ENCODE measurements around the gene MYO1E.

The MYO1E gene

DNA sequence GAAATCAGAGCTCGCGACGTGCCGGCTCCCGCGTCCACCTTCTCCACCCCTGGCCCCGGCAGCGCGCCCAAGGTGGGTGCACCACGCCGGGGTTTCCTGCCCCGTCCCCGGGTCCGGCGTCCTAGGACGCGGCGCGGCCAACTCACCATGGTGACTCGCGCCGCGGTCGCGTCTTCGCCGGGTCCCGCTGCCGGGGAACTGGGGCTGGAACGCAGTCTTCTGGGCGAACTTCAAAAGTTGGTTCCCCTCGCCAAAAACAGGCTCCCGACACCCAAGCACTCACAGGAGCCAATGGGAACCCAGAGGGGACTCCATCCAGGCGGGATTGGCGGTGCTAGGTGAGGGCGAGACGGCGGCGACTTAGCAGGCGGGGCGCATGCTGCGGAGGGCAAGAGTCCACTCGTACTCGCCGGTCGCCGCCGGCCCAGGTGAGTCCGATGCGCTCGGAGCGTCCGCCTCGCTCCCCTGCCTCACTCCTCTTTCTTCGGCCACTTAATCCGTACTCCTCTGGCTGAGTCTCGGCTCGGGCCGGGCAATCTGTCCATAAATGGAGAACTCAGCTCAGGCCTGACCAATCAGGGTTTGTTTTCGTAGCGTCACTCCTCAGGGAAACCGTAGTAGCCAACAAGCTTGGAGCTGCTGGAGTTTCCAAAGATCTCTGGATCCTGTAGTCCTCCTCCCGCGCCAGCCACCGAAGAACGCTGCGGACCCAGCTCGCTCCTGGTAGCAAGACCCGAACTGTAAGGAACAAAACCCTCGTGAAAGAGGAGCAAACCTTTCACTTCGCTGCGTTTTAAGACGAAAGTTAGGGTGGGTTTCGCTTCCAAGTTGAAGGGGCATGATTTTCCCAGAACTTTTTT lies at the start of gene MYO1E:
MYO1E (minus strand) TSS at position 520 of the 860 bp plus-strand sequence; CDS start at position 149, 371 bp downstream.
- DNase-seq: peak; percentile 91 to 92

DNA sequence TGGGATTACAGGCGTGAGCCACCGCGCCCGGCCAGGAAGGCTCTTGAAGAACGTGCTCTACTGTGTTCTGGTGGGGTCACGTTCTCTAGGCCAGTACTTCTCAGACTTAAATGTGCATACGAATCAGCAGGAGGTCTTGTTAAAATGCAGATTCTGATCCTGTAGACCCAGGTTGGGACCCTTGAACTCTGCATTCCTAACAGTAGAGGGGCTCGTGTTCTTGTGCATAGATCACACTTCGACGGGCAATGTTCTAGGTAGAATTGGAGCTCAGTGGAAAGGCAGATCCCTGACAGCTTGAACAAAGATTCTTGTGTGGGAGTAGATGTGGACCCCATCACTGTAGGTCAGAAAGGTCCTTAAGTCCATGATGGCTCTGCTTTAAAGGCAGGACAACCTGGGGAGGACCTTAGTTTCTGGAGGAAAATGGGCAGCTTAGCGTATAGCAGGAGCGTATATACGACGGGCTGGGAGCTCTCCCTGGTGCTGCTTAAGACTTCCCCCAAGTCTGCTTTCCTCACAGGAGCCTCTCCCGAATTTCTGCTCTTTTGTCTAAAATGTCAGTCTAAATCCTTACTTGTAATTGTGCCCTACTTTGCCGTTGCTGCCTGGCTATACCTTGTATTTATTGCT lies 48.4 kb upstream of the MYO1E start:
- no peak for DNase-seq

- peak in 1 of 2 donors; percentile 29 for DNase-seq
These were observed 47.4 kb upstream of the MYO1E start for GRCh38 chr15:59420108-59420507.

DNA sequence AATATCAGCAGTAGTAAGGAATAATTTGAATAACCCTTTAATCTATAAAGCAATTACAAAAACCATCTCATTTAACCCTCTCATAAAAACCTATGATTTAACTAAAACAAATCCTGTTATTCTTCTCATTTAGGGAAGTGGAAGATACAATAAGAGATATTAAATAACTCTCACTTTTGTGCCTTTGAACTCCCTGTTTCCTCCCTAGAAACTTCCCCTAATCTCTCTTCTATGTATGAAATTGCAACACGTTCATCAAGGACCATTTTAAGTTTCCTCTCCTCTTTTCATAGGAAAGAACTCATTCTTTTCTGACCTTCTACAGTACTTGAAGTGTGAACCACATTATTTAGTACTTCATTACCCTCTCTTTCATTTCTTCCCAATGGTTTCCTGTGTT lies 46.5 kb upstream of the MYO1E start:
- DNase-seq: no peak

DNA sequence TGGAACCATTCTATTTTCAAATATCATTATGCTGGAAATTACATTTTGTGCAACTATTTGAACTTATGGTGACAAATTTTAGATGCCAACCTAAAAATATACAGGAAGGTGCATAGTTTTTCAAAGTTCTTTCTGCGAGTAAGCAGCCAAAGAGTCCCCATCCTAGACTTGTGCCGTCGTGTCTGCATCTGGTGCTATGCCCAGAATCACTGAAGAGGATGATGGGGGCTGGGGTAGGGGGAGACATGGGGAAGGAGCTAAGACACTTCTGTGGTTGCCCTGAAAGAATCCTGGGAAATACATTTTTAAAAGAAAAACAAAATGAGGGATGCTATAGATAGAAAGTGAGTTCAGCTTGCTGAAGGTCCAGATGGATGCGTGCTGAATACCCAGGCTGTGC lies 44.1 kb upstream of the MYO1E start:
- DNase-seq: no peak

- no peak for DNase-seq
These were observed 40.9 kb upstream of the MYO1E start for GRCh38 chr15:59413577-59413976.

DNA sequence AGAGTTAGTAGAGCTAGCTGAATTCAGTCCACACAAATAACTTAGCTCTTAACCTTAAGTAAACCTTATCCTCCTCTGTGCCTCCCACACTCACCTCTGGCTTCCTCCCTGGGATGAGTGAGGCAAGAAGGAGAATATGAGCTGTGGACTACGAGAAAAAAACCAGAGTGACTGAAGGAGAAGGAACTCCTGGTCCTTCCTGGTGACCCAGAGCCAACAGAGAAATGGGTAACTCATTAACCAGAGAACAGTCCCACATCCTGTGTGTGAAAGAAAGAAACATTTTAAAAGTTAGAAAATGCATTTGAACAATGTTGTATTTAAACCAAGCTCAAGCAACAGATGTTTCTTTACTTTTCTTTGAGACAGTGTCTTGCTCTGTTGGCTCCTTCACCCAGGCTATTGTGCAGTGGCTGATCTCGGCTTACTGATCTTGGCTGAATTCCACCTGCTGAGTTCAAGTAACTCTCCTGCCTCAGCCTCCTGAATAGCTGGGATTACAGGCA lies 37.8 kb upstream of the MYO1E start:
- peak; percentile 61 to 74 for DNase-seq

DNA sequence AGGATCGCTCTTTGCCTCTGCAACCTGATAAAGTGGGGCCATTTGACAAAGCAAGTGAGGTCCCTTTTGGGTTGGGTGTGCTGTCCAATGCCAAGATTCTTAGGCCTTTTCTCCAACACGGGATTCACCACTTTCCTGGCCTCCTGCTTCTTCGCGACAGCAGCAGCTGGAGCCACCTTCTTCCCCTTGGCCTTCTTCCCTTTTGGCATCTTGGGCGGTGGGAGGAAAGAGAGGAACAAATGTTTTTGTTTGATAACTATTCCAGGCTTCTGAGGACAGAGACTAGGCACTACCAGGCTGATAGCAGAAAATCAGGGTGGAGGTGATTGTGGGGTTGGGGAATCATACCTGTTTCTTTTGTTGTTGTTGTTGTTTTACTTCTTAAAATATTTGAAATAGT lies 35.3 kb upstream of the MYO1E start:
- DNase-seq: no peak

GRCh38 chr15:59406446-59406845 lies 33.8 kb upstream of the MYO1E start:
- peak; percentile 65 to 70 for DNase-seq

- no peak for DNase-seq
These were observed 32.4 kb upstream of the MYO1E start for GRCh38 chr15:59405079-59405478.

DNA sequence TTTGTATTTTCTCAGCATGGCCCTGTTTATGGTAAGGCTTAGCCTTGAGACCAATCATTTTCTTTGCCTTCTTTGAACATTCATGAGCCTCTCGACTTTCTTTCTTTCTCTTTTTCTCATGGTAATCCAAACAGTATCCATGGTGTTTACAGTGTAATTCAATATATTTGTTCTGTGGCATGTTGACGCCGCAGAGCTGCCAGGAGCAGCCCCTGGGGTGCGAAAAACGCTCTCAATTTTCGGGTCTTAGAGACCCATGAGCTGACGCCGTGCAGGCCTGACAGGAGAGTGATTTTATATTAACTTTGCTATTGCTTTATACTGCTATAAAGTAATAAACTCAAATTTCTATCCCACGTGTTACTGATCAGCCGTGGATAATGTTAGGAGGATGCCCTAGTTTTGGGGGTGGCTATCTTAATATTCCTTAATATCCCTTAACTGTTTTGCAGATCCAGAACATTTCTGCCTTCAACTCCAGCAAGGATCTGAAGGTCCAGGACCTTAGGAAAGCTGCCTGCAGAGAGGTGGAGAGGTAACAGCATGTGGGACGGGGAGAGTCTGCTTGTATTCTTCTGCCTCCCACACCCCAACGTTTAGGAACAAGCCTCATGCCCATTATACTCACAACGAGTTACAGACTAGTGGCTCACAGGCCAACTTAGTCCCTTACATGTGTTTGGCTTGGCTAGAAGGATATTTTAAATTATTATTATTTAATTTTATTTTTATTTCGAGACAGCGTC lies 29.3 kb upstream of the MYO1E start:
- DNase-seq: no peak

GRCh38 chr15:59401051-59401823 lies 28.6 kb upstream of the MYO1E start:
- DNase-seq: peak; percentile 74 to 75

- peak in 1 of 2 donors; percentile 42 for DNase-seq
These were observed 27.6 kb upstream of the MYO1E start for GRCh38 chr15:59400103-59400813.

GRCh38 chr15:59399465-59400102 lies 26.9 kb upstream of the MYO1E start:
- DNase-seq: peak; percentile 66 to 67

GRCh38 chr15:59398220-59398619 lies 25.5 kb upstream of the MYO1E start:
- no peak for DNase-seq

- peak in 1 of 2 donors; percentile 59 for DNase-seq
These were observed 24.0 kb upstream of the MYO1E start for GRCh38 chr15:59396679-59397078.

DNA sequence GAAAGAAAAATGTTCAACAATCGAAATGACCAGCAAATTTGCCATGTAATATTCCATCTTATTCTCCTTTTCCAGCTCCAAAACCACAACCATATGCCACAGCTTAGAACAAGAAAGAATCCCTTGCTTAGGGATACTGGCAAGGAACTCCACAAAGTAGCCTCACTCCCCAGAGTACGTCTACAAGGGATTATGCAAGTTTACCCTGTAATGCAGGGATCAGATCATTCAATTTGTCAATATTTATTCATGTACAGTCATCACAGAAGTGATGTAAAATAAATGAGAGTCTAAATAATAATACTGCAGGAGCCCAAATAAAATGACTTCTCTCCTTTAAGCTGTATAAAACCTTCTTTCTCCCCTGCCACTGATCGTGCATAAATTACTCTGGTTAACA lies 23.5 kb upstream of the MYO1E start:
- no peak for DNase-seq

DNA sequence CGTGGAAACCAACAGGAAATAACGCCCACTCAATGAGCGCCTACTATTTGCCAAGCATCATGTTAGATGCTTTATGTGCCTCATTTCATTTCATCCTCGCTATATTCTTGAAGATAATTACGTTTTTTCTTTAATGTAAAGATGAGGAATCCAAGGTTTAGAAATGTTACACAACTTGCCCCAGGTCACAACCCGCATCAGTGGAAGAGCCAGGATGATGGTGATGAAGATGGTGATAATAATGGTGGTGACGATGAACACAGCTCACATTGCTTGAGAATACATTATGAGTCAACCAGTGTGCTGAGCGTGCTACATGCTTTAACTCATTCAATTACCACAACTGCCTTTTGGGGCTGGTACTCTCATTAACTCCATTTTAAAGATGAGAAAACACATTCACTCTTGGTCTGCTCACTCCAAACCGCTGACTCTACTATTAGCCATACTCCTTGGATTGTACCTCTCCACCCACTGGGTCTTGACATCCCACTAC lies 21.5 kb upstream of the MYO1E start:
- no peak for DNase-seq

DNA sequence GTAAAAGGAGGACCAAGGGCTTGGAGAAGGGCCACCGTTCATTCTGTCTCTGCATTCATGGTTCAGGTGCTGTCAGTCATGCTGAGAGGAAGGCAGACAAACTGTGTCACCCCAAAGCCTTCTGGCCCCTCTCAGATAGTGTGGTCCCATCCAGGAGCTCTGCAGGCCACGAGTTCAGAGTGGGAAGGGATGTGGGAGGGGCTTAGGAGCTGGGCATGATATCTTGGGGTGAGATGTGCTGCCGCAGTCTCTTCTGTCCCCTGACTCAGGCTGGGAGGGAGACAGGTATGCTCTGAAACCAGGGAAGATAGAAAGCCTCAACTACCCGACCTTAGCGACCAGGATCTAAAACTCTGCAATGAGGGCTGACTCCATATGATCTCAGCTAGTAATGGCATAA lies 19.6 kb upstream of the MYO1E start:
- no peak for DNase-seq

DNA sequence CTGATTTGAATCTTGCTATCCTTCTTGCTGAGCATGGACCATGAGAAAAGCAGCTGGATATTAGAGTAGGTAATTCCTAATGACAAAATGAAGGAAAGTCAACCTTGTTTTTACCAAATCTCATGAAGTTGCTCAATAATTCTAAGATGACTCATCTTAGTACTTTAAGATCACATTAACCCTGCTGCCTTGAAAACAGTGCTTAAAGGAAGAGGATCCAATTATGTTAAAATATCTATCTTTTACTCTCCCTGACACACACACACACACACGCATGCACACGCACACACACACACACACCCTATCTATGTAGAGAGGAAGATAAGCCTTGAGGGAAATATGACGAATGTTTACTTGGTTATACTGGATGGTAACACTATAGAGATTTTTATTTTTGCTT lies 16.0 kb upstream of the MYO1E start:
- peak; percentile 55 to 67 for DNase-seq

All from inflammatory macrophage treated with lipopolysaccharide for 1 hour (primary cell).